NCI-H1092 (cell line): ENCODE measurements around the gene DENR.
"Not testable (repeated sequence)": the region's sequence is repeated elsewhere in the genome, so short reads cannot be mapped to it uniquely, and the experiment has no call there.

ENCODE experiments used
- DNase-seq: peaks from one replicate; lab custom pipeline; 2025; lab: John Stamatoyannopoulos, UW

Gene DENR, protein sequence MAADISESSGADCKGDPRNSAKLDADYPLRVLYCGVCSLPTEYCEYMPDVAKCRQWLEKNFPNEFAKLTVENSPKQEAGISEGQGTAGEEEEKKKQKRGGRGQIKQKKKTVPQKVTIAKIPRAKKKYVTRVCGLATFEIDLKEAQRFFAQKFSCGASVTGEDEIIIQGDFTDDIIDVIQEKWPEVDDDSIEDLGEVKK

DNA sequence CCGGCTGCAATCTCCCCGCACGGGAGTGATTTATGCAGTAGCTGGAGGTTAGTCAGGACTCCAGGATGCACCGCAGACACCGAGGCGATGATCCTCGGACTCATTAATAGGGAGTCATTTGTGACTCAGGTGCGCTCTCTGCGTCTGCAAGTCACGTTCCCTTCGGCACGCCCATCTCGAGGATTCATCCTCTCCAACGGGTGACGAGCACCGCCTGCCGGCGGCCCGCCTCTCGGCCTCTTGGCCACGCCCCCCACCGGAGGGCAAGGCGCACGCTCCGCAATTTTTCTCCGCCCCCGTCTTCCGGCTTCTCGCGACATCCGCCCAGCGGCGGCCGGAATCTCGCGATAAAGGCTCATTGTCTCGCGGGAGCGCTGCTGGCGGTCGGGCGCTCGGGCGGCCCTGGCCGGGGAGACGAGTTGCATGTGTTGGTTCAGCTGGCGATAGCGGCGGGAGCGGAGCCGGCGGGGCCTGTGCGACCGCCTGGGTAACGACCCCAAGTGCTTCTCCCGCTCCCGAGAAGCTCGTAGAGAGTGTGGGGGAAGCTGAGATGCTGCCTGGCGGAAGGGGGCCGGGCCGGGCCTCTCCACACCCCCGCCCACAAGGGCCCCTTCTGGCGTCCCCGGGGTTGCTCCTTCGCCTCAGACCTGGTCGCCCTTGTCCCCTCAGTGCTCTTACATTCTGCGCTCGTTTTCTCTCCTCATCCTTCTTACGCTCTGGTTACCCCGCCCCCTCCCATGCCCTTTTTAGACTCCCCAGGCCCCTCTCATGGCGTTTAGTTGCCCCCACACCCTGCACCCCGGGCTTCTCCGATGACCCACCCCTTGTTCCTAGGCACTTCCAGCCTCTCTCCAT lies at the start of gene DENR:
Gene DENR (plus strand): TSS at position 361 of the 855 bp plus-strand sequence. CDS start 878 bp downstream, outside the sequence.
- peak; percentile 96 for DNase-seq

DNA sequence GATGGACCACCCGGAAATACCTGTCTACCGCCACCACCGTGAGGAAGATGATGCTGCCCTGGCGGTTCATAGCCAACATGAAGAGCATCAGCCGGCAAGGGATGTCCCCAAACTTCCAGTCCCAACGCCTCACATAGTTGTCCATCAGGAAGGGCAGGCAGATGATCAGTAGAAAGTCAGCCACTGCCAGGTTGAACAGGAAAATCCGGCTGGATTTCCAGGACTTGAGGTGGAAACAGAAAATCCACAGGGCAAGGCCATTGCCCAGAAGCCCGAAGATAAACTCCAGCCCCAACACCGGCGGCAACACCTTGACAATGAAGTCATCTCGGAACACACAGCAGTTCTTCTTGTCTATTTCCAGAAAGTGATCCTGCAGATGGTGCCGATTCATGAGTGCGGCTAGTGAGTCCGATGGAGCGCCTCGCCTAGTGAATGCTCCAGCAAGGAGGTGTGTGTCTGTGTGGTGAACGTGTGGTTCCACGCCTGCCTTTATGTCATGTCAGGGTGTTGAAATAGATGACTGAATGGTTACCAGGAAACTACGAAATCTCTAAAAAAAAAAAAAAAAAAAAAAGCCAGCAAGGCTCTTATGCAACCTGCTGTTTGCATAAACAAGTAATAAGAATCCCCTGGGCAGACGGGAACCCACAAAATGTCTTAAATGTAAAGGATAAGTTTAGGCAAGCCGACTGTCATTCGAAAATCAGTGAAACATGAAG lies 49.6 kb upstream of the DENR start, which contains the start of gene HCAR2:
Gene HCAR2 (minus strand): TSS at position 468 of the 722 bp plus-strand sequence. CDS start 74 bp downstream, at position 394.
- DNase-seq, result not testable (repeated sequence)

DNA sequence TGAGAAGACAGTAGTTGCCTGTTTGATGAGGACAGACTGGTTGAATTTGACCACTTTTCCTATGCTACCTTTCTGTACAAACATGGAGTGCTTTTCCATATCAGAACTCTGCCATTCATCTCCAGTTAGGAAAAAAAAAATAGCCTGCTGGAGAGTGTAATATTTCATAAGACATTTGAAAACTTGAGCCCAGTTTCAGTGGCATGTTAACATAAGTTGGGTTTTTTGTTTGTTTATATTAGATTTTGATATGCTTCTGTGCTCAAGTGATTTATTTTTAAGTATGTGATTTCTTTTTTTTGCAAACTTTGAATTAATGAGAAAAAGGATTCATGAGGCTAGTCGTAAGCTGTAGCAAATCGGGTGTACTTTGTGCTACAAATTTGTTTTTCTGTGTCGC lies 48.8 kb upstream of the DENR start:
- DNase-seq, result not testable (repeated sequence)

DNA sequence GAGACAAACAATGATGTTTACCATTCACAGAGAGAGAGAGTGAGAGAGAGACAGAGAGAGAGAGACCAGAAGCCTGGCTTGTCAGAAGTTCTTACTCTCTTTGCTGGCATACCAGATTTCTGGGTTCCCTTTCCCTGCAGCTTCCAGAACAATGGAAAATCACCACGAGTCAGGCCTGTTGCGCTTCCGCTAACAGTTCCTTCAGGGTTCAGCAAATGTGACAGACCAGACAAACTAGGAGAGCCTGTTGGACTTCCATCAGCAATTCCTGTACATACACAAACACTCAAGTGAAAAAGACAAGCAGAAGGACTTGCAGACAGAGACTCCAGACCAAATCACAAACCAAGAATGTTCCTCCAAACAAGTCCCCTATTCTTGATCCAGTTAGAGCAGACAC lies 43.3 kb upstream of the DENR start:
- not testable (repeated sequence) for DNase-seq

DNA sequence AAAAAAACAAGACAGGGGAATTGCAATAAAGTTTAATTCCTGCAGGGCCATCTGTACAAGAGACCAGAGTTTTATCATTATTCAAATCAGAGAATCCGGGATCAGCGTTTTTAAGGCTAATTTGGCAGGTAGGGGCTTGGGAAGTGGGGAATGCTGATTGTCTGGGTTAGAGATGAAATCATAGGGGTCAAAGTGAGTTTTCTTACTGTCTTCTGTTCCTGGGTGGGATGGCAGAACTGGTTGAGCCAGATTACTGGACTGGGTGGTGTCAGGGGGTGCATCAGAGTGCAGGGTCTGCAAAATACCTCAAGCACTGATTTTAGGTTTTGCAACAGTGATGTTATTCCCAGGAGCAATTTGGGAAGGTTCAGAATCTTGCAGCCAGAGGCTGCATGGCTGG lies 42.3 kb upstream of the DENR start:
- DNase-seq, result not testable (repeated sequence)

DNA sequence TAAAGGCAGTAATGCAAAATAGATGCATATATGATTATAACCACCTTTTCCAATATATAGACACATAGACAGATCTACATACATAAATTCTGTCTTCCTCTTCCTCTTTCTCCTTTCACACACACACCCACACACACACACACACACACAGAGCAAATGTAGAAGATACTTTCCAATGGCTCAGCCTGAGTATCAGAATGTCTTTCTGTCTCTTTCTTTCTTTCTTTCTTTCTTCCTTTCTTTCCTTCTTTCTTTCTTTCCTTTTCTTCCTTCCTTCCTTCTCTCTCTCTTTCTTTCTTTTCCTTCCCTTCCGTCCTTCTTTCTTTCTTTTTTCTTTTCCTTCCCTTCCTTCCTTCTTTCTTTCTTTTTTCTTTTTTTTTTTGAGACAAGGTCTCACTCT lies 41.4 kb upstream of the DENR start:
- DNase-seq, result not testable (repeated sequence)

DNA sequence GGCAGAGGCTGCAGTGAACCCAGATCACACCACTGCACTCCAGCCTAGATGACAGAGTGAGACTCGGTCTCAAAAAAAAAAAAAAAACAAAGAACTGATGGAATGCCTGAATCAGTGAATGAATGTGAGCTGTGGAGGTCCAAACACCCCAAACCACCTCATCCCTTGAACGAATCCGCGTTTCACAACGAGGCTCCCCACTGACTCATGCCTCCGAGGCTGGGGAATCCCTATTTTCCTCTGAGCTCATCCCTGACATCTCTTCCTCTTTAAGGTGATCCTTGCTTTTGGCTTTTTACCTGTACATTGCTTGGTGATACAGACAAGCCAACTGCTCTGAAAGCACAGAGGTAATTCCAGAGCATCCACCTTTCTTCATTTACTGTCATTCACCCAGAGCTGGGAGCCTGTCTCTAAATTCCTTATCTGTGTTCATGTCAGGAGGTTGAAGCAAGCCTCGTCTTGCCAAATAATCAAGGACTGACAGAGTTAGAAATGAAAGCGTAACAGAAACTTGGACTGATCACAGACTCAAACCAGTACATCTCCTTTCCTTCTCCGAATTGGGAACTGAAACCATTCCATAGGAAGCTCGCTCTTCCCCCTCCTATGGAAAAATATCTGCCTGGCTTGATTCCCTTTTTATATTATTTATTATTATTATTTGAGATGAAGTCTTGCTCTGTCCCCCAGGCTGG lies 39.0 kb upstream of the DENR start:
- DNase-seq, result not testable (repeated sequence)

DNA sequence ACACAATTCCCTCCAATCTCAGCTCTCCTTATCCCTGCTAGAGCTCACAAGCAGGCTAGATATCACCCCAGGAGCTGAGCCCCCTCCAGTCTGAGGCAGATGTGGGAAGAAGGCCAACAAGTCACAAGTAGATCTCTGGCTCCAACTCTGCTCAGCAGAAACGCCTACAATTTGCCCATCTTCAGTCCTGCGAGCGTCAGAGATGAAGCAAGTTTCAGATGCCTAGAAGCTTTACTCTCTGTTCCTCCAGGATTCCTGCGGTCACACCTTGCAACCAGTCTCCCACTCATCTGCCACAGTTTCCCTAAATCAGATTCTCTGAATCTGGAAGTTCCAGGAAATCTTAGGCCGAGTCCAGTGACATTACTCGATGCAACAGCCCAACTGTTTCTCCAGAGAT lies 37.4 kb upstream of the DENR start:
- DNase-seq, result not testable (repeated sequence)

DNA sequence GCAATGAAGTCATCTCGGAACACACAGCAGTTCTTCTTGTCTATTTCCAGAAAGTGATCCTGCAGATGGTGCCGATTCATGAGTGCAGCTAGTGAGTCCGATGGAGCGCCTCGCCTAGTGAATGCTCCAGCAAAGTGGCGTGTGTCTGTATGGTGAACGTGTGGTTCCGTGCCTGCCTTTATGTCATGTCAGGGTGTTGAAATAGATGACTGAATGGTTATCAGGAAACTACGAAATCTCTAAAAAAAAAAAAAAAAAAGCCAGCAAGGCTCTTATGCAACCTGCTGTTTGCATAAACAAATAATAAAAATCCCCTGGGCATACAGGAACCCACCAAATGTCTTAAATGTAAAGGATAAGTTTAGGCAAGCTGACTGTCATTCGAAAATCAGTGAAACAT lies 36.0 kb upstream of the DENR start, which contains the start of gene HCAR3:
Gene HCAR3 (minus strand): TSS at position 154 of the 400 bp plus-strand sequence. CDS start 74 bp downstream, at position 80.
- not testable (repeated sequence) for DNase-seq

DNA sequence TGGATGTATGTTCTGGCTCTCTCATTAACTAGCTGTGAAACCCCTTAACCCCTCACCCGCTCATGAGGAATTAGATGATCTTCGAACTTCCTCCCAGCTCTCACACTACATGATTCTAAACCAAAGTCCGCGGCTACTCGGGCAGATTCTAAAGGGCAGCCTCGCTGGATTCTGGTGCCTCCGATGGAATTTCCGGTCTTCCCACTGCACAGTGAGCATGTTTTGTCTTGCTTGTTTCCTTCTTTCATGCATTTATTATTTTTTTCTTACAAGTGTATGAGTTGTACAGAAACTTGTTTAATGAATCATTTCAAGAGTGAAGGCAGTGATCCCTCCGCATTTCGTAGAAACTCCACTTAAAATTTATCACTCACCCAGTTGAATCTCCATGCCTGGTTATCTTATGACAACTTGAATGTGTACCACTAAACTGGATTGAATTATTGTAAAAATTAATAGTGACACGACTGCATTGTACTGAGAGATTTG lies 31.5 kb upstream of the DENR start:
- no peak for DNase-seq

DNA sequence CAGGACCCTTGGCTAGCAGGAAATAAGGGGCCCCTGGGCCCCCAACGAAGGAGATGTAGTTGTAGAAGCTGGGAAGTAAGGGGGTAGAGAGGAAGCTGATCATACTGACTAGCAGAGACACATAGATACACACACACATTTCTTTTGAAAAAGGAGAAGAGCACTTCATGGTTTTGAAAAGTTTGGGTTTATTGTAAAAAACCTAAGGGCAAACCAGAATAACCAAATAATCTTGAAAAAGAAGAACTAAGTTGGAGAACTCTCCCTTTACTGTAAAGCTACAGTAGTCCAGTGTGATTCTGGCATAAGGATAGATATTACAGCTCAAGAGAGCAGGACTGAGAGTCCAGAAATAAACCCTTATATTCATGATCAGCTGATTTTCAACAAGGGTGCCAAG lies 30.2 kb upstream of the DENR start:
- no peak for DNase-seq

DNA sequence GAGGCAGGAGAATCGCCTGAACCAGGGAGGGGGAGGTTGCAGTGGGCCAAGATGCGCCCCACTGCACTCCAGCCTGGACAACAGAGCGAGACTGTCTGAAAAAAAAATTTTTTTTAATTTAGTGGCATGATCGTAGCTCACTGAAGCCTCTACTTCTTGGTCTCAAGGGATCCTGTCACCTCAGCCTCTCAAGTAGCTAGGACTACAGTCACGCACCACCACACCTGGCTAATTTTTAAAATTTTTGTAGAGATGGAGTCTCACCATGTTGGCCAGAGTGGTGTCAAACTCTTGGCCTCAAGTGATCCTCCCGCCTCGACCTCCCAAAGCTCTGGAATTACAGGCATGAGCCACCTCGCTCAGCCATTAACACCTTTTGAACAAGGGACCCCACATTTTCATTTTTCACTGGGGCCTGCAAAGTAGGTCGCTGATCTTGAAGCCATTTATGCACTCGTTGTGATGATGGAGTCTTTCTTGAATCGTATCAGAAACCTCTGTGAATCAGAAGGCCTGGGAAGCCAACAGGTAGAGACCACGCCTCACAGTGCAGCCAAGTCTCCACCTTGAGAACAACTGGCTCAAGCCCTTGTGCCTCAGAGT lies 27.9 kb upstream of the DENR start:
- no peak for DNase-seq

DNA sequence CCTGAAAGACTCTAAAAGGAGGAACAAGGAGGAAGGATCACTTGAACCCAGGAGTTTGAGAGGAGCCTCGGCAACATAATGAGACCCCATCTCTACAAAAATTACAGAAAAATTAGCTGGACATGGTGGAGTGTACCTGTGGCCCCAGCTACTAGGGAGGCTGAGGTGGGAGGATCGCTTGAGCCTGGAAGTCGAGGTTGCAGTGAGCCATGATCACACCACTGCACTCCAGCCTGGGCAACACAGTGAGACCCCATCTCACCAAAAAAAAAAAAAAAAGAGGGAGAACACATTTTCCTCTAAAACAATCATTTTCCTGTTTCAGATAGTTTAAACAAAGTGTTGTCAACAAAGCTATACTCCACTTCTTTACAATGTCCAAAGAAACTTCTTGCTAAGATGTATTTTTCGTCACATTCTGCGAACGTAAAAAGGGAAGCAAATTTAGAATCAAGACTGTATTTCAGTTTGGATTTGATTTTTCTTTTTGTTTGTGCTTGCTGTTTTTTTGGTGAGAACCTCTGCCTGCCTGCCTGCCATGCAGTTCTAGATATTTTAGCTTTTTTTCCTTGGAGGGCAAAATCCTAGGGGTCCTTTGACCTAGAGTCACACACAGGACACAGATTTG lies 27.1 kb upstream of the DENR start:
- no peak for DNase-seq

DNA sequence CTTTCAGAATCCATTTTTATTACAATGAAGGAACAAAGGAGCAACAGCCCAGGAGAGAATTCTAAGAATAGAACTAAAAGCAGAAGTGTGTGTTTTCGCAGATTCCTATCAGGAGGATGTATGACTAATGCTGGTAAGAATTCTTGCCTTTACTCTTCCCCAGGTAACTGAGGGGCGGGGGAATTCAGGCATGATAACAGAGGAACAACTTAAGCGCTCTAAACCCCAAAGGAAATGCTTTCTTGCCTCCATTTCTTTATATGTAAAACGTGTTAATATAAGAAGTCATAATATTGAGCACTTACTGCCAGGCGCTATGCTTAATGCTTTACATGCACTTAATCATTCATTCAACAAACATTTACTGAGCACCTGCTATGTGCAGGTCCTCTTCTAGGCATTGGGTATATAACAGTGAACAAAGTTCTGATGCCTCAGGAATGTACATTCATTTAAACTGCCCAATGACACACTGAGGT lies 26.5 kb upstream of the DENR start:
- no peak for DNase-seq

DNA sequence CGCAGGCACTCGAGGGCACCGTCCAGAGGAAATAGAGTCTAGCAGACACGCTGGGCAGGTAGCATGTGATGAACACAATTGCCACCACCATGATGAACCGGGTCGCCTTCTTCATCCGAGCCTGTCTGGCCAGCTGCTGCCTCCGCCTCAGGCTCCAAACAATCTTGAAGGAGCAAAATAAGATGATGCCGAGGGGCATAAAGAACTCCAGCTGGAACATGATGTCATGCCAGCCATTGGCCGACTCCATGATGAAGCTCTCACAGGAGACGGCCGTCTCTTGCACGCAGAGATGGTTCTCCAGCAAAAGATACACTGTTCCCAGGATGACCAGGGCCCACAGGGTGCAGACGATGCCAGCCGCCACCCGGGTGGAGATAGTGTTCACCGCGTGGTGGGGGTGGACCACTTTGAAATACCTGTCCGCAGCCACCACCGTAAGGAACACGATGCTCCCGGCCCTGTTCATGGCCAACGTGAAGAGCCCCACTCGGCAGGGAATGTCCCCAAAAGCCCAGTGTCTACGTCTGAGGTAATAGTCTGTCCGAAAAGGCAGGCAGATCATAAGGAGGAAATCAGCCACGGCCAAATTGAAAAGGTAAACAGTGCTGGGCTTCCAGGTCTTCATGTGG lies 22.9 kb upstream of the DENR start:
- no peak for DNase-seq

DNA sequence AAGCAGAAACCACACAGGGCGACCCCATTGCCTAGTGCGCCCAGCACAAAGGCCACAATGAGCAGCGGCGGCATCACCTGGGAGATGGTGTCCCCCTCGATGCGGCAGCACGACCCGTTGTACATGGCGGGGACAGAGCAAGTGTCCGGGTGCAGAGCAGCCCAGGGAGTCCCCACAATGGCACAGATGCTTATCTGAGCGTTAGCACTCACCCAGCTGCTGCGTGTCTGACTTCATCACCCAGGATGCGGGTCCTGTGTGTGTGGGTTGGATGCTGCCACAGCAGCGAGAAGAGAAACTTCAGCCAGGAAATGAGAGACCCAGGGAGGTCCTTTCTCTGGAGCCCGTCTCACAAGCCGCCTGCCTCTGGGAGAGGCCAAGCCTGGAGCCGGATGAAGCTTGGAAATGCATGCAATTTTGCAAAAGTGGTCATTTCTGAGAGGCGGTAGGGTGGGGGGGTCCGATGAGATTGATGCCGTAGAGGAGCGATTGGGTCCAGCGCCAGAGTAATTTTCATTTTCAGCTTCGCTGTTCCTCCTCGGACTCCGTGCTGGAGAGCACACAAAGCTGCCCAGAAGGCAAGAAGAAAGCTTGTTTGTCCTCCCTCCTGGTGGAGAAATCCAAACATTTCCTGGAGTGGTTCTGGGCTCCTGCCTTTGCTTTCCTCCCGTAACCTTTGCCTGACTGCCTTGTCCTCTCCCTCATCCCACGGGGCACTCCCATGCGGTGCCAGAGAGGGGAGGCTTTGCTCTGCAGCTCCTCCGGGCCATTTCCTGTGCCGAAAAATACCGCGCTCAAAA lies 22.2 kb upstream of the DENR start, which contains the start of gene HCAR1:
Gene HCAR1 (minus strand): TSS at position 630 of the 800 bp plus-strand sequence. CDS start 505 bp downstream, at position 125.
- no peak for DNase-seq

DNA sequence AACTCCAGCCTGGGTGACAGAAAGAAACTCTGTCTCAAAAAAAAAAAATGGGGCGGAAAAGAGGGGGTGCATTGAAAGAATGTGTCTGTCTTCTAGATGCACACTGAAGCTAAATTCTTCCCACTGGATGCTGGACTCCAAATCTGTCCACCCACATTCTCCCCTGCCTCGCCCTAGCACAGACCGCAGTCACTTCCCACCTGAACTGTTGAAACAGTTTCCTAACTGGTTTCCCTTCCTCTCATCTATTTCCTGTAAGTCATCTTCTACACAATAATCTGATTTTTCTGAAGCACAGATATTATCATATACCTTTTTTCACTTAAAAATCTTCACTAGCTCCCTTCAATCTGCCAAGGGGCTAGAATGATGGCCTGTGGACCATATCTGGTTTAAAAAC lies 20.5 kb upstream of the DENR start:
- no peak for DNase-seq

DNA sequence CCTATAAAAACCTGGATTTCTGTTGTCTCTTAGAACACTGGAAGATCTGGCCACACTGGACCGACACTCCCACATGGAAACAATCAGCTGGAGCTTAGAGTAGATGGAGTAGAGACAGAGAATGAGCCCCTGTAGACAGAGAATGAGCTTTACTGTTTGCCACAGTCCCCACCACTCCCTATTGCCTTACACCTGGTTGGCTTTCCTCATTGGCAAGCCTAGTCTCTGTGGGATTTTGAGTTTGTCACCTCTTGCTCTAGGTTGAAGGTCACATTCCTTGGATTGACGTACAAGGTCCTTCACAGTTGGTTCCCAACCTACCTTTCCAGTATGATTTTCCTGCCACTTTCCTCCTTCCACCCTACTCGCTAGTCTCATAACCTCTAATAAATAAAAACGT lies 20.0 kb upstream of the DENR start:
- no peak for DNase-seq

DNA sequence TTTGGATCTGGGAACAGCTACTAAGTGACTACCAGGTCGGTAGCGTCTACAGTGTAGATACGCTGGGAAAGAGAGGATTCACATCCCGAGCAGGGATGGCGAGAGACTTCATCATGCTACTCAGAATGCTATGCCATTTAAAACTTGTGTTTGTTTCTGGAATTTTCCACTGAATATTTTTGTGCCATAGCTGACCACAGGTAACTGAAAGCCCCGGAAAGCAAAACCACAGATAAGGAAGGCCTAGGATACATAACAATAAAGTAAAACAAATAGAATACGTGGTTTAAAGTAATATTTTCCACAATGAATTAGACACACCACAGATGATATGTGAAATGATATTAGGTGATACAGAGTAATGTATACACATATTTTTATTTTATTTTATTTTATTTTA lies 14.1 kb upstream of the DENR start:
- DNase-seq, result no peak
